Measurements from ENCODE around the gene ZNF546. TPM values are rescaled to one million over a fixed set of nuclear protein-coding genes. Genes with fewer than 3 reads are reported as not detected.

ZNF546 gene
- total and polyA plus RNA-seq, 12 donors, result 4.0 to 15.0 (median 6.4) TPM

DNA sequence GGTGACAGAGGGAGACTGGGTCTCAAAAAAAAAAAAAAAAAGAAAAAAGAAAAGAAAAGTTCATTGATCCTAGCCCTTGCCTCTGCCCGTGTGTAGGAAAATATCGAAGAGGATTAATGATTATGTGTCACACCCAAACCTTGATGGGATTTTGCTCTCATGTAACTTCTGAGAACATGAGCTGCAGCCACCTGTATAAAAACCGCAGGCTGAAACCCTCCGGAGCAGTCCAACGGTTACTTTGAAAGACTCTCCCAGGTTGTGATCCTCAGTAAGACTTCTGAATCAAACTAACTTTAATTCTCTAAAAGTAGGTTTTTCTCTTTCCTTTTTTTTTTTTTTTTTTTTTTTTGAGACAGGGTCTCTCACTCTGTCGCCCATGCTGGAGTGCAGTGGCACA is 30.2 kb upstream of the ZNF546 start:
- H3K4me3 ChIP-seq, result no peak overlapping the region
- H3K36me3 ChIP-seq (replicated peaks in 1 of 2), result no peaks in the 10 kb centered on the region
- no peak overlapping the region for H3K27ac ChIP-seq
- peaks cover 4 to 9% of the 10 kb centered on the region in 2 donors for H3K4me1 ChIP-seq (replicated peaks in 1 of 2)
- no peaks in the 10 kb centered on the region for H3K9me3 ChIP-seq (replicated peaks in 1 of 3)
- intact Hi-C loops (cut with DNase I), result no loop called here
- H3K27me3 ChIP-seq, result no peaks in the 10 kb centered on the region
- DNase-seq, result no peak
- TF ChIP-seq, protein P1, sequence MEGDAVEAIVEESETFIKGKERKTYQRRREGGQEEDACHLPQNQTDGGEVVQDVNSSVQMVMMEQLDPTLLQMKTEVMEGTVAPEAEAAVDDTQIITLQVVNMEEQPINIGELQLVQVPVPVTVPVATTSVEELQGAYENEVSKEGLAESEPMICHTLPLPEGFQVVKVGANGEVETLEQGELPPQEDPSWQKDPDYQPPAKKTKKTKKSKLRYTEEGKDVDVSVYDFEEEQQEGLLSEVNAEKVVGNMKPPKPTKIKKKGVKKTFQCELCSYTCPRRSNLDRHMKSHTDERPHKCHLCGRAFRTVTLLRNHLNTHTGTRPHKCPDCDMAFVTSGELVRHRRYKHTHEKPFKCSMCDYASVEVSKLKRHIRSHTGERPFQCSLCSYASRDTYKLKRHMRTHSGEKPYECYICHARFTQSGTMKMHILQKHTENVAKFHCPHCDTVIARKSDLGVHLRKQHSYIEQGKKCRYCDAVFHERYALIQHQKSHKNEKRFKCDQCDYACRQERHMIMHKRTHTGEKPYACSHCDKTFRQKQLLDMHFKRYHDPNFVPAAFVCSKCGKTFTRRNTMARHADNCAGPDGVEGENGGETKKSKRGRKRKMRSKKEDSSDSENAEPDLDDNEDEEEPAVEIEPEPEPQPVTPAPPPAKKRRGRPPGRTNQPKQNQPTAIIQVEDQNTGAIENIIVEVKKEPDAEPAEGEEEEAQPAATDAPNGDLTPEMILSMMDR (IDR thresholded peaks at IDR 0.05), result no peak
- no peak for TF ChIP-seq POLR2A (IDR thresholded peaks at IDR 0.05)
- WGBS, 4 donors, result 86 to 94% (median 92%) methylated on average over 6 of the region's 6 CpGs

DNA sequence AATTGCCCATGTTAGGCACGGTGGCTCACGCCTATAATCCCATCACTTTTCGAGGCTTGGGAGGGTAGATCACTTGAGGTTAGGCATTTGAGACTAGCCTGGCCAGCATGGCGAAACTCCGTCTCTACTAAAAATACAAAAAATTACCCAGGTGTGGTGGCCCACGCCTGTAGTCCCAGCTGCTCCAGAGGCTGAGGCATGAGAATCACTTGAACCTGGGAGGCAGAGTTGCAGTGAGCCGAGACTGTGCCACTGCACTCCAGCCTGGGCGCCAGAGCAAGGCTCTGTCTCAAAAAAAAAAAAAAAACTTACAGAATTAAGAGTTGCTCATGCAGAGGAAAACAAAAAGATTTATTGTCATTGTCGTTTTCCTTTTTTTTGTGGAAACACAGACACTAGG is 29.3 kb upstream of the ZNF546 start:
- Histone ChIP-seq H3K4me3 (no peak overlapping the region), H3K36me3 (replicated peaks in 1 of 2) (peaks cover 0 to 3% of the 10 kb centered on the region in 2 donors), H3K27ac (no peak overlapping the region), H3K9me3 (replicated peaks in 1 of 3) (no peaks in the 10 kb centered on the region), H3K4me1 (replicated peaks in 1 of 2) (peaks cover 9 to 19% of the 10 kb centered on the region in 2 donors), H3K27me3 (no peaks in the 10 kb centered on the region)
- 83 to 88% (median 86%) methylated on average over 9 of the region's 9 CpGs for WGBS, 4 donors
- intact Hi-C loops (cut with DNase I), result no loop called here
- no peak for TF ChIP-seq POLR2A (IDR thresholded peaks at IDR 0.05)
- TF ChIP-seq, protein P1 (IDR thresholded peaks at IDR 0.05), result no peak
- no peak for DNase-seq

DNA sequence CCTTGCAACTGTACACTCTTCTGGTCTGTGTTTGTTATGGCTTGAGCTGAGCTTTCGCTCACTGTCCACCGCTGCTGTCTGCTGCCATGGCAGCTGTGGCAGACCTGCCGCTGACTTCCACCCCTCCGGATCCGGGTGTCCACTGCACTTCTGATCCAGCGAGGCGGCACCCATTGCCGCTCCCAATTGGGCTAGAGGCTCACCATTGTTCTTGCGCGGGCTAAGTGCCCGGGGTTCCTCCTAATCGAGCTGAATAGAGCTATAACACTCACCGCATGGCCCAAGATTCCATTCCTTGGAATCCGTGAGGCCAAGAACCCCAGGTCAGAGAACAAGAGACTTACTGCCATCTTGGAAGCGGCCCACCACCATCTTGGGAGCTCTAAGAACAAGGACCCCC is 28.1 kb upstream of the ZNF546 start:
- peaks cover 9 to 20% of the 10 kb centered on the region in 2 donors for H3K4me1 ChIP-seq (replicated peaks in 1 of 2)
- no peak for TF ChIP-seq POLR2A (IDR thresholded peaks at IDR 0.05)
- TF ChIP-seq, protein P1 (IDR thresholded peaks at IDR 0.05), result no peak
- no peaks in the 10 kb centered on the region for H3K27me3 ChIP-seq
- no peak overlapping the region for H3K4me3 ChIP-seq
- no peaks in the 10 kb centered on the region for H3K9me3 ChIP-seq (replicated peaks in 1 of 3)
- WGBS, 4 donors, result 90 to 96% (median 95%) methylated on average over 14 to 15 of the region's 15 CpGs
- no peak for DNase-seq
- H3K36me3 ChIP-seq (replicated peaks in 1 of 2), result peaks cover 0 to 15% of the 10 kb centered on the region in 2 donors
- intact Hi-C loops (cut with DNase I), result no loop called here
- H3K27ac ChIP-seq, result no peak overlapping the region

DNA sequence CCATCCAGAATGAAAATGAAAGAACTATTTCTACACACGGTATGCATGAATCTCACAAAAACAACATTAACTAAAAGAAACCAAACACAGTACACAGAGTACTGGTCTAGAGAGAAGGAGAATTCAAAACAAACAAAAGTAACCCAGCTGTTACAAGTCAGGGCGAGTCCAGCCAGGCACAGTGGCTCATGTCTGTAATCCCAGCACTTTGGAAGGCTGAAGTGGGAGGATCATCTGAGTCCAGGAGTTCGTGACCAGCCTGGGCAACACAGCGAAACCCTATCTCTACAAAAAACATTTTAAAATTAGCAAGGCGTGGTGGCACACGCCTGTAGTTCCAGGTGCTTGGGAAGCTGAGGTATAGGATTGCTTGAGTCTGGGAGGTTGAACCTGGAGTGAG is 27.6 kb upstream of the ZNF546 start:
- no peaks in the 10 kb centered on the region for H3K27me3 ChIP-seq
- DNase-seq, result no peak
- peaks cover 0 to 20% of the 10 kb centered on the region in 2 donors for H3K36me3 ChIP-seq (replicated peaks in 1 of 2)
- 77 to 93% (median 87%) methylated on average over 6 of the region's 6 CpGs for WGBS, 4 donors
- H3K9me3 ChIP-seq (replicated peaks in 1 of 3), result no peaks in the 10 kb centered on the region
- no peak overlapping the region for H3K27ac ChIP-seq
- intact Hi-C loops (cut with DNase I), result no loop called here
- no peak for TF ChIP-seq POLR2A (IDR thresholded peaks at IDR 0.05)
- TF ChIP-seq, protein P1 (IDR thresholded peaks at IDR 0.05), result no peak
- H3K4me3 ChIP-seq, result no peak overlapping the region
- H3K4me1 ChIP-seq (replicated peaks in 1 of 2), result peaks cover 9 to 20% of the 10 kb centered on the region in 2 donors

Data from adrenal gland (tissue), 12 donors.